Keratinocyte (primary cell): ENCODE measurements around the gene STN1.

Source experiments
- EZH2 ChIP-seq: IDR thresholded peaks from one replicate; pipeline ENCODE4 v1.6.1; 2012; ENCODE audit warnings: inconsistent platforms, mild to moderate bottlenecking, low read length, moderate library complexity
- TF ChIP-seq, protein P1 (sequence below), 3 experiments: IDR thresholded peaks in 1 of 3; conservative IDR thresholded peaks in 1 of 3; optimal IDR thresholded peaks in 1 of 3; 2 replicates in 2 of 3; 3 replicates in 1 of 3; pipeline versions ENCODE3 to v1.5.1; 2011; ENCODE audit warnings: low read length in 3 of 3, mild to moderate bottlenecking in 3 of 3, moderate library complexity in 2 of 3, control low read depth in 1 of 3, inconsistent platforms in 1 of 3; ENCODE audit not compliant: insufficient read depth in 2 of 3; ENCODE audit errors: extremely low read depth in 1 of 3

- TF ChIP-seq, protein P1, sequence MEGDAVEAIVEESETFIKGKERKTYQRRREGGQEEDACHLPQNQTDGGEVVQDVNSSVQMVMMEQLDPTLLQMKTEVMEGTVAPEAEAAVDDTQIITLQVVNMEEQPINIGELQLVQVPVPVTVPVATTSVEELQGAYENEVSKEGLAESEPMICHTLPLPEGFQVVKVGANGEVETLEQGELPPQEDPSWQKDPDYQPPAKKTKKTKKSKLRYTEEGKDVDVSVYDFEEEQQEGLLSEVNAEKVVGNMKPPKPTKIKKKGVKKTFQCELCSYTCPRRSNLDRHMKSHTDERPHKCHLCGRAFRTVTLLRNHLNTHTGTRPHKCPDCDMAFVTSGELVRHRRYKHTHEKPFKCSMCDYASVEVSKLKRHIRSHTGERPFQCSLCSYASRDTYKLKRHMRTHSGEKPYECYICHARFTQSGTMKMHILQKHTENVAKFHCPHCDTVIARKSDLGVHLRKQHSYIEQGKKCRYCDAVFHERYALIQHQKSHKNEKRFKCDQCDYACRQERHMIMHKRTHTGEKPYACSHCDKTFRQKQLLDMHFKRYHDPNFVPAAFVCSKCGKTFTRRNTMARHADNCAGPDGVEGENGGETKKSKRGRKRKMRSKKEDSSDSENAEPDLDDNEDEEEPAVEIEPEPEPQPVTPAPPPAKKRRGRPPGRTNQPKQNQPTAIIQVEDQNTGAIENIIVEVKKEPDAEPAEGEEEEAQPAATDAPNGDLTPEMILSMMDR (optimal IDR thresholded peaks at IDR 0.05 in 1 of 3, IDR thresholded peaks at IDR 0.05 in 1 of 3, conservative IDR thresholded peaks at IDR 0.05 in 1 of 3; ENCODE audit: extremely low read depth in 1 of 3, insufficient read depth in 2 of 3, low read length in 3 of 3) = no peak
- TF ChIP-seq EZH2 = no peak
Observed at GRCh38 chr10:103841519-103841918, 76.5 kb downstream of the STN1 start.
